GM21381 (cell line): Measurements from ENCODE around the gene RECQL5.
"Not testable (repeated sequence)": the region's sequence is repeated elsewhere in the genome, so short reads cannot be mapped to it uniquely, and the experiment has no call there.

ENCODE experiments used
- ATAC-seq: cut with Tn5 transposase; IDR thresholded peaks from one replicate; pipeline ENCODE4 v1.9.1; 2021; ENCODE audit warnings: mild to moderate bottlenecking, moderate library complexity; ENCODE audit not compliant: unreplicated experiment

Gene RECQL5

DNA sequence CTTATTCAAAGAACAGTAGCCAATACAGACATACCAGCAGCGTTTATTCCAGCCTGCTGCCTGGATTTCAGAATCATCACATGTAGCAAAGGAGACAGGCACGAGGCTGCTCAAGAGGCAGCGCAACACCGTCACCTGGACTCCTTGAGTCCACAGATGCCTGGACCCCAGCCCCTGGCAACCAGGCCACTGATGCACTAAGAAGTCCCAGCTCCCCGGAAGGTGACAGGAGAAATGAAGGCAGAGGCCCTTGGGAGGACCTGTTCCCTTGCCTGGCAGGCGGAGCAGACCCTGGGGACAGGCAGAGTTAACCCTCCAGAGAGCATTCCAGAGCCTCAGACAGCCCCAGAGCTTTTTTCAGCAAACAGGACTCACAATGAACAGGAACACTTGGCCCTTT, 17.3 kb downstream of the RECQL5 start:
- ATAC-seq: no peak

DNA sequence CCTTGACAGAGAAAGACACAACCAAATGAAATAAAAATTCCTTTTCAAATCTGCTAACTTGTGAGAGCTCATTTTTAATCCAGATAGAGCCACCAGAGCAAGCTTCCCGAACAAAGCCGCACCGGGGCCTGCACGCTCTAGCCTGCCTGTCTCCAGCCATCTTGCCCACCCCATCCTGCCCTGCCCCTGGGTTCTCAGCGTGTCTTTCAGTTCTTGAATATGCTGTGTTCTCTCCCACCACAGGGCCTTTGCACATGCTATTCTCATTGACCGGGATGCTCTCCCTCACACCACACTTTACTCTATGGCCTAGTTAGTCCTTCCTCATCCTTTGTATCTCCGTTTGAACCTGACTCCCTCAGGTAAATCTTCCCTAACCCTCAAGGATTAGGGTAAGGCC, 19.0 kb downstream of the RECQL5 start:
- ATAC-seq: no peak

DNA sequence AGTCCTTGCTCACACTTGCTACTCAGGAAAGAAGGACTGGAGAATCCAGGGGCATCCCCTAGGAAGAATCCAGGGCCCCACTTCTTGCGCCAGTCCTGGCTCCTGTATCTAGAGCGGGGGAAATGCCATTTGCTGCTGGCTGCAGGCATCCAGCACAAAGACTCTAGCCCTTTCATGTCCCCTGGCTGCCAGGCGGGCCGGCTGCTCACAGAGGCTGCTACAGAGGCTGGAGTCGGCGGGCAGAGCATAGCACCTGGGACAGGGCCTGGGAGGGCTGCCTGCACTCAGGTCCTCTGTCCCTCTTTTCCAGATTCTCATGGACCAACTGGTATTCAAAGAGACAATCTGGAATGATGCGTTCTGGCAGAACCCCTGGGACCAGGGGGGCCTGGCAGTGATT, 19.9 kb downstream of the RECQL5 start:
- no peak for ATAC-seq

DNA sequence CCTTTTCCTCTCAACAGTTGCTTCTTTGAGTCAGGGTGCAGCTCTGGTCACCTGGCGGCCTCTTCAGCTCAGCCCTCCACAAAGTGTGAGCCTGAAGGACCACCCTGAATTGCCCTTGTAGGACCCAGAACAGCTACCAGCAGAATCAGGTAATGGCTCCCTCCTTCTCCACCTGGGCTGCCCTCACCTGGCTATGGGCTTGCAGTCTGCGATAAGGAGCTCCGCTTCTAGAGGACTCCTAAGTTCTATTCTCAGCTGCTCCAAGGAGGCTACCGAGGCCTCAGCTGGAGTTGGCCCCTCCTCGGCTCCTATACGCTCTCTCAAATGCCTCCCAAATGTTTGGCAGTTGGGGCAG, 20.3 kb downstream of the RECQL5 start:
- no peak for ATAC-seq

DNA sequence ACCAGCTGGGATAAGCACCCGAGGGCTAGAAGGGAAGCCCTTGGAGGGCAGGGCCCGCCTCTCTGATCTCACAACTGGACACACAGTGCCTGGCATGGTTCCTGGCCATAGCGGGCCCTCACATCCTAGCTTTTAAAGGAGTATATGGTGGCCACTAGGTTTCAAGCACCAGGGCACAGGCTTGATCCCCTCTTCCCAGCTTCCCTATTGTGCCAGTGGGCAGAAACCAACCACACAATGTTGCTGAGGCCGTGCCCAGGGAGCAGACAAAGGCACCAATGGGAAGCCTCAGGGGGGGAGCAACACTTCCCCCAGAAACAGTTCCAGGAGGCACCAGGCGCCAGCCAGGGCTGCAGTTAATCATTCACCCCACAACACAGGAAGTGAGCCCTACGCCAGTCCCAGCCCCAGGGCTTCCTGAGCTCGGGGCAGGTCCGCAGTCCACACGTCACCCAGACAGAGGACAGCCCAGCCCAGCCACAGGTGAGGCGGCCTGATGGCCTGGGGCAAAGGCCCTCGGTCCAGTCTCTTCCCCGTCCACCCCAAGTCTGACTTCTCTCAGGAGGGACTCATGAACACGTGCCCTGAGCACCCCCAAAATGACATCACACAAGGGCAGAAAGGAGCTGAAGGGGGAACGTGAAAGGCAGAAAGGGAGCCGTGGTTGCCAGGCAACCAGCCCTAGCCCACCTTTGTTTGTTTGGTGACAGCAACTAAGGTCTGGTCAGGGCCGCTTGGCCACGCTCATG, 20.9 kb downstream of the RECQL5 start:
- peak; percentile 86 for ATAC-seq

DNA sequence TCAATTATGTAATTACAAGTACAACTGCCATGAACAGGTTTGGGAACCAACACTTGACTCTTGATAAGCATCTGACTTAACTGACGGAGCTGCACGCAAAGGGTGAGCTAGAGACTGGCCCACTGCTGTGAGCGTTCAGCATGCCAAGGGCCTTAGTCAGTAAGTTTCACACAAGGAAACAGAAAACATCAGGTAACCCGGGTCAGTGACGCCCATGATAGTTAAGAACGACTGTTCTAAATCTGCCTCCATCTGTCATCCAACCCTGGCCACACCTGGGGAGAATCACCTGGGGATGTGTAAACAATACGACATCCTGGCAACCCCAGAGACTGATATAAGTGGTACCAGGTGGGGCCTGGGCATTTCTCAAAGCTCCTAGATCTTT, 21.5 kb downstream of the RECQL5 start:
- no peak for ATAC-seq

DNA sequence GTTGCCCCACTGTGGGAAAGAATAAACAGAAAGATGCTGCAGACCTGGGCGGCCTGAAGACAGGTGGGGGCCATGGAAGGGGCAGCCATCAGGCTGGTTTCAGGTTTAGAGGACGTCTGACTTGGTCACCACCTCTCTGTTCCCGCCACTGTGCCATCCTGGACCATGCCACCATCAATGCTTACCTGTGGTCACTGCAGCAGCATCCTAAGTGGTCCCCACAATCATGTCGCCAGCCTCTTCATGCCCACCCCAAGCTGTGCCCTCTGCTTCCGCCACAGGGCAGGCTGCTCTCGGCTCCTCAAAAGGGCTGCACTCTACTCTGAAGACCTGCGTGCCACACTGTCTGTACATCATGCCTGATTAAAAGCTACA, 23.3 kb downstream of the RECQL5 start:
- no peak for ATAC-seq

DNA sequence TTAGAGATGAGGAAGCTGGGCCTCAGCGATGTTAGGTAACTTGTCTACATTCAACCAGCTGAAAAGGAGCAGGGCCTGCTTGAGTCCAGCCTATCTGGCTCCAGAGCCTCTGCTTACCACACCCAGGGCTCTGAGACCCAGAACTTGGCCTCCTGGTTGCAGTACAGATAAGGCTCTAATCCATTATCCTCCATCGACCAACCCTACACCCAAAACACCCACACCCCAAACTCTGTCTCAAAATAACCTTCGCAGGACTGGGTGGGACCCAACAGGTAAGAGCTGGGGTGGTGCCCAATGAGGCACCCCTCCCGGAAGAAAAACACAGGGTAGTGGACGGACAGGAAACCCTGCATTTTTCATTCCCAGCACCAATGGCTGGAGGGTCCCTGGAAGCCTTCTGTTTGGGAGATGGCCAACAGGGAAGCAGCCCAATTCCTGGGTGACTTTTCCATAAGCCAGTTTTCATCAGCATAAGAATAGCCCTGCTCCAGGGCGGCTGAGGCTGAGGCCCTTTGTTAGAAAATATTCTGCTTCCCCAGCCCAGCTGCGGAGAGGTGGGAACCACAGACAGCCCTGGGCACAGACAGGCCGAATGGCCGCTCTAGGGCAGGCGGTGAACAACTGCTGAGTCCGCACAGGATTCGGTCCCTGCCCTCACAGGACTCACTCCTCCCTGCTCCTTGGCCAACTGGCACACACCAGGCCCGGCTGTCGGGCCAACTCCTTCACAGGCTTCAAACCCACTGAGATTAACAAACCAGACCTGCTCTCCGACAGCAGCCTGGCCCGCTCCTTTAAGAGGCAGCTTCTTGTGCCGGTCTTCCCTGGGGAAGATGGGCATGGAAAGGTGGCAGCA, 23.9 kb downstream of the RECQL5 start:
- no peak for ATAC-seq

DNA sequence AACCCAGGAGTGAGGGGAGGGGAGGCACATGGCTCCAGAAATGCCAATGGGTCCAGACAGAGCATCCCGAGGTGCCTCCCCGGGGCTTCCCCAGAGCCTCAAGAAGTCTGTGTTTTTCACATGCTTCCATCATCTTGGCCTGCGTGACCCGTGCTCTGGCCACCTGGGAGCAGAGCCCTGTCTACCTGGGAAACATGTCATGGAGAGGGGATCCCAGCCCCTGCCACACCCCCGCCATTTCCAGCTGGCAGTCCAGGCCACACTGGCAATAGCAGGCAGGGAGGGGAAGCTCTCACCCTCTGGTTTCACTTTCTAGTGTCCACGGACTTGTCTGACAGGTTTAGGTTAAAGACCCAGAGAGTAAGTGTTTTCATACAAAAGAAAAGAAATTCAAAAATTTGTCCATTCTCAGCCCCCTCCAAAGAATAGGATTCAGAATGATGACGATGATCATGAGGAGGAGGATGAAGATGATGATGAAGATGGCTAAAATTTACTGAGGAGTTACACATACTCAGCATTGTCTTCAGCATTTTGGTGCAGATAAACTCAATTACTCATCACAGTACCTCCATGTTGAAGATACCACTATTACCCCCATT, 24.7 kb downstream of the RECQL5 start:
- no peak for ATAC-seq

DNA sequence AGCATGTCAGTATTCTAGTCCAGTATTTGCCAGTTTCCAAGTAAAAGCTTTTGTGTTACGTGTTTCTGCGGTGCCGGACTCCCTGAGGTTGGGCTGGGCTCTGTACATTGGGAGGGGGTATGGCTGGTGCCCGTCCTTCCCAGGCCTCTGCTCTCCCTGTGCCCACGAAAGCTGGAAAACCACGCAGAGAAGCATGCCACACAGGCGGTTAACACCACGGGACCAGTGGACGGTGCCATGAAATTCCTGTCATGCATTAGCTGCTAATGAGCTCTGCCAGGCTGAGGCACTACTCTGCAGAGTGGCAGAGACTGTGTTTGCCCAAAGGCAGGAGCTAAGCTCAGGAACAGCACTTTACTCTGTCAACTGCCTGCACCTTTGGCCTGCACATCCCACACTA, 25.6 kb downstream of the RECQL5 start:
- ATAC-seq: no peak

DNA sequence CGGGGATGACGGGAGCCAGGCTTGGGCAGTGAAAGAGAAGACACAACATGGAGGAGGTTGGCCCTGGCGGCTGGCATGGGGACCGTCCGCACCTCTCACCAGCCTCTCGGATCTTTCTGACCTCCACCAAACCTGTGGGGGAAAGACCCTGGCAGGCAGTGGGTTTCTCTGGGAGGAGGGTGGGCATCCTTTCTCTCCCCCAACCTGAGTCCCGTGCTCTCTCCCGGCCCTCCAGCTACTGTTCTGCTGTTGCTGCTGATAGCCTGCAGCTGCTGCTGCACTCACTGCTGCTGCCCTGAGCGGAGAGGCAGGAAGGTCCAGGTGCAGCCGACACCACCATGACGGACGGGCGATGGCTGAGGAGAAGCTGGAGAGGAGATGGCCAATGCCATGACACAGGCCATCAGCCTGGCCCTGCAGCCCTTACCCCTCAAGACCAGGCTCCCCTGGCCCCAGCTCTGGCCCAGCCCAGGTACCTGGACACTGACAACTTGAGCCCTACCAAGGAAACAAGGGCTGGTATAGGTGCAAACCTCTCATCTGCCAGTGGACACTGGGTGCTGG, 26.3 kb downstream of the RECQL5 start:
- no peak for ATAC-seq

DNA sequence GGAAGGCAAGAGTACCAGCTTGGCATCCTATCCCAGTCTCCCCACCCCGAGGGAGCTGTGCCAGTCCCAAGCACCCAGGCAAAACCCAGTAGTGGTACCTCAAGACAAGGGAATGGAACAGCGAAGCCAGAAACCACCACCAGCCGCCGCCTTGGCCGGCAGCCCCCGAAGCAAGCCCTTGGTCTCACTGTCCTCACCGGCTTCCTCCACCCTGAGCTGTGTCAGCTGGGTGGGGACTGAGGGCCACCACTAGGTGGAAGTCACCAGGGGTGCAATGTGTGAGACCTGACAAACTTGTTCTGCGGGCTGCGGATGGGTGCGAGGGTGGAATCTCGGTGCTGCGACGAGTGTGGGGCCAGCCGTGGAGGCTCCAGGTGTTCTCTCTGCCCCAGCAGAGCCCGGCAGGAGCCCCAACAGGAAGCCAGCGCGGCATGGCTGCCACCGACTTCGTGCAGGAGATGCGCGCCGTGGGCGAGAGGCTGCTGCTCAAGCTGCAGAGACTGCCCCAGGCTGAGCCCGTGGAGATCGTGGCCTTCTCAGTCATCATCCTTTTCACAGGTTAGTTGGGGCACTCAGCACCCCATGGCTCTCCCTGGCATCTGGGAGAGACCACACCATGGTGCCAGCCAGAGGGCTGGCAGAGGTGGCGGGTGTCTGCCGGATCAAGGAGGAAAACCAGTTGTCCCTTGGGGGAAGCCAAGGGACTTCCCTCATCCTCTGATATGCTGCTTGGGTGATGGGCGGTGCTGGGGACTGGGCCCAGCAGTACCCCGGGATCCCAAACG, 27.0 kb downstream of the RECQL5 start:
- ATAC-seq: no peak

DNA sequence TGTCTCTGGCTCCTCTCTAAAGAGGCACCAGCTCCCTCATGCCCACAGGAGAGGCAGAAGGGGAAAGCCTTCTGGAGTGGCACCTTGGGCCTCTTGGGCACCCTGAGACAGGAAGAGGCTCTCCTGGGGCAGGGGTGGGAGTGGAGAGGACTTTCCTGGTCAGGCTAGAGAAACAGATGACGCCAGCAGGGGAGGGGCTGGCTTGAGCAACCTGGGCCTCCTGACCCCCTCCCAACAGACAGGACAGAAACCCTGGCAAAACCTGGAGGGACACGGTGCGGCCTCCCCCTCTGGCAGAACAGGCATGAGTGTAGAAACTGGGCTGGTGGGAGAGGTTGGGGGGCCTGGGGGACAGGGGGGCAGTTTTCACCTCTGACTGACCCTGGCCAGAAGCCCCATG, 27.6 kb downstream of the RECQL5 start:
- ATAC-seq: no peak

DNA sequence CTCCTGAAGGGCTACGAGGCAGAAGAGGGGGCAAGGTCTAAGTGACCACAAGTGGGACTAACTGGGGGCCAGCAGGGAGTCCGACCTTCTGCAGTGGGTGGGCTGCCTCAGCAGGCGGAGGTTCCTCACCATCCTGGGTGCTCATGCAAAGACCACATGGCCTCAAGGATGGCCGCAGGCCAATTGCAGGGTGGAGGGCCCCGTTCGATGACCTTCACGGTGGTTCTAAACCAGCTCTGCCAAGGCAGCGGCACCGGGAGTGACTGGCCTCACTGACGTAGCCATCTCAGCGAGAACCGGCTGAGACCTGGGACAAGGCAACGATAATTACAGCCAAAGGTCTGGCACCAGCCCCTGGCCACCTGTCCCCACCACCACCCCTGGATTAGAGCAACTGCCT, 28.1 kb downstream of the RECQL5 start:
- no peak for ATAC-seq

DNA sequence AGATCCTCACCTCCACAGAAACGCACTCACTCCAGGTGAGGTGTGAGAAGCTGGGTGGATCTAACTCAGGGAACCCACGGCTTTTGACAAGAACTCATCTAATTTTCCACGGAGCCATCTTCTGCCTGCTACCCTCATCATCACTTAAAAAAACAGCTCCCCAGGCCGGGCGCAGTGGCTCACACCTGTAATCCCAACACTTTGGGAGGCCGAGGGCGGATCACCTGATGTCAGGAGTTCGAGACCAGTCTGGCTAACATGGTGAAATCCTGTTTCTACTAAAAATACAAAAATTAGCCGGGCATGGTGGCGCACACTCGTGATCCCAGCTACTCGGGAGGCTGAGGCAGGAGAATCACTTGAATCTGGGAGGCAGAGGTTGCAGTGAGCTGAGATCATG, 28.9 kb downstream of the RECQL5 start:
- ATAC-seq: not testable (repeated sequence)

DNA sequence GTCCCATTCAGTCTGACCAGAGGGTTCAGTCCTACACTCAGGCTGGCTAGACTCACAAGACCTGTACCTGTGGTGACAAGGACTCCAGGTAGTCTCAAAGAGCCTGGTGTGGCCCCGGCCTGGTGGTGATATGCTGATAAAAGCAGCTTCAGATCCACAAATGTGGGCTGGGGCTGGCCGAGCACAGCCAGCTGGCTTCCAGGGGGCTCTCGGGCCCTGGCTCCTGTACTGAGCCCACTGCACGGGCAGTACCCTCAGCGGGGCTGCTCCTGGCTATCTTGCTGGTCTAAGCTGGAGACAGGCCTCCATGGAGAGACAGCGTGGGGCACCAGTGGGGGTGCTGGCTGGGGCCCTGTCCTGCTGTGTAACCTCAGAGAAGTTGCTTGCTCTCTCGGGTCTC, 29.4 kb downstream of the RECQL5 start:
- ATAC-seq: no peak

DNA sequence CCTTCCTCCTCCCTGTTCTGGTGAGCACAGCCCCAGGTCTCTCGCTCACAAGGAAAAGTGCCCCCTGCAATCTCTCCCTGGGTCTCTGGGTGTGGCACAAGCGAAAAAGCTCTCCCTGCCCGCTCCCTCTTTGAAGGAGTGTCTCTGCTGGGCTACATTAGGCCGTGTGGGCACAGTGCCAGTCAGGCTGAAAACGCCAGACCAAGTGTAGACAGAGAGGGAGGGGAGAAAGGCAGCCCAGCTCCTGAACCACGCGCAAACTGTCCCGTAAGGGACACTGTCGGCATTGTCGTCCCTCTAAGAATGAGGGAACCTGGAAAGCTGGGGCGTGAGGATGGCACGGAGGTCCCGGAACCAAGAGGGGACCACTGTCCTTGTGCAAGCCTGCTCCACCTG, 29.8 kb downstream of the RECQL5 start:
- ATAC-seq: no peak

DNA sequence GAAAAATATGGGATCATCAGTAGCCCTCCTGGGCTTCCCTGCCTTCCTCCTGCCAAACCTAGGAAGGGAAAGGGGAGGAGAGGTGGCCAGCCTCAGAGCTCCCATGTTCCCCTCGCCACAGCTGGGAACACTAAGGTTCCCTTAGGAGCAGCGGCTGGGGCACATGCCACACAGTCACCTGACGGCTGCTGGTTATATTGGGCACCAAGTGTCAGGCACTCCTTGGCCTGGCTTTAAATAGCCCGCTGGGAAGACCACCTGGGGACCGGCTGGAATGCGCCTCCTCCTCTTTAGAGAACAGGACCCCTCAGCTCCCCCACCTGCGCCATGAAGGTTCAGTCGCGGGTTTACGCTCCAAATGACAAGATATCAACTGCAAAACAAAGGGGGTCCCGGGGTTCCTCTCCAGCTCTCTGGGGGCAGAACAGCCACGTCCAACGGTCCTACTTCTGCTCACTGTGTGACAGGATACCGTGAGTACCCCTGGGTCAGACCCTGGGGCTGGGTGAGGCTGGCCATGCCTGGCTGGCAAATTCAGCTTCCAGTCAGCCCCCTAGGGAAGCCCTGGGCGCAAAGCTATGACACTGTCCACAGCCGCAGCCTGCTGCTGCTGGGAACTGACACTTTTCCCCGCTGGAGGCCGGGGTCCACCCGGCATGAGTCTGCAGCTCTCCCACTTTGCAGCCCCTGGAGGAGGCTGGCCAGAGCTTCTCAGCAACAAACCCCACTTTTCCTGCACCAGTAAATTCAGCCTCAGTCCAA, 30.4 kb downstream of the RECQL5 start:
- ATAC-seq: no peak

DNA sequence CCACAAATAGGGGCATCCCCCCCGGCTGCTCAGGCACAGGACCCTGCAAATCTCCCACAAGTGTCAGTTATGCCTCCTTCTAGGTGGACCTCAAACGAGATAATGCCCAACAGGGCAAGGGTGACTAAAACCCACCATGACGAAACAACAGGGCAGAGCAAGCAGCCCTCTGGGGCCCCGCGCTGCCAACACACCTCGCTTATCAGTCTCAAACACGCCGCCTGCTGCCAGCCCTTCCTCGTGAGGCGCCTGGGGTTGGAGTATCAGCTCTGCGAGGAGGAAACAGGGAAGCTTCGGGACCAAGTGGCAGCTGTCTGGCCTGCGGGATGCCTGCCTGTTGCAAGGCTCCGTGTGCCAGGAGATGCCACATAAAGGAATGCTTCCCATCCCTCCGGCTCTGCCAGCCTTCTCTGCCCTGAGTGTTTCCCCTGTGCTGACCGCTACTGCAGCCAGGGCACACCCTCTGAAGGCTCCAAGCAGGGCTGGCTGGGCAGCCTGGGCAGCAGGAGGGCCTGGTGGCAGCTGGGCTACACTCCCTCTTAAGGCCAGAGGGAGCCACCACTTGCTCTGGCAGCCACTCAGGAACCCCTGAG, 31.2 kb downstream of the RECQL5 start:
- ATAC-seq: no peak
